Ovary (tissue), 3 donors: ENCODE measurements around the gene SHISA2.

Source experiments
- CTCF ChIP-seq, 3 donors: fragments of 450-650 bp in 2 of 3; fragments of 200-600 bp in 1 of 3; IDR thresholded peaks; one replicate each; pipeline versions ENCODE4 v1.5.1 to v1.8.0; 2016 to 2022; ENCODE audit warnings: antibody characterized with exemption in 3 of 3, mild to moderate bottlenecking in 1 of 3
- POLR2A ChIP-seq: fragments of 450-650 bp; IDR thresholded peaks from one replicate; pipeline ENCODE4 v1.6.1; 2017; ENCODE audit warnings: antibody characterized with exemption, mild to moderate bottlenecking, moderate library complexity
- donor health status: DM: no; HTN: no; CAD: no.

GRCh38 chr13:26007261-26008125 is 44.3 kb downstream of the SHISA2 start:
- TF ChIP-seq POLR2A (no peak), CTCF (IDR thresholded peaks at IDR 0.05) (no peak)
